ENCODE data around the gene CADPS. TPM values are rescaled to one million over a fixed set of nuclear protein-coding genes. Genes with fewer than 3 reads are reported as not detected.

The CADPS gene
- total RNA-seq, 4 donors from 2014 or later, result 2.2 to 6.9 TPM; not detected in 2

DNA sequence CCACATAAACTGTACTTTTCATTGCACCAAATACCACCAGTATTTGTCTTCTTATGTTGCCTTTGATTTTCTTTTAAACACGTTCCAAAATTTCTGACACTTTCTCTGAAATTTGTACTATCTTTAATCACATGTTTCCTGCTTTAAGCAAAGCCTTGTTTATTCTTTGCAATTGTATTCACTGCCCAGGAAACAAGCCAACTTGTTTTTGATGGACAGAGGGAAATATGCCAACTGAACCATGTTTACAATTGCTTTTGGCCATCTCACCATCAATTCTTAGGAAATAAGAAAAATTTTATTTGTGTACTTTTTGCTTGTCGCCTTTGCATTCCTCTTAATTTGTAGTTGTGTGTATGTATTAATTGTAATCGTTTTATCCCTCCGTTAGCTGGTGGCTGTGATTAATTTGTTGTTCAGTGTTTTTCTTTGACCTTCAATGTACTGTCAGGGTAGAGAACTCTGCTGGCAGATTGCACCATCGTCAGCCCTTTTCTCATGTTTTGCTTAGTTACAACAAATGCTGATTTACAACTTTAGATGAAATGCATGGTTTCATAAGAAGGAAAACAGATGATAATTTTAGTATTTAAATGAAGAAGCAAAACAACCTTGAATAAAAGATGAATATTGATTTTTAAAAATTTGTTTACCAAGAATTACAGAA, 482.5 kb downstream of the CADPS start:
- intact Hi-C loops (cut with DNase I; ENCODE audit: low total_unique reads), result no loop called here
- 55 to 56% methylated on average over 5 of the region's 5 CpGs for WGBS, 2 donors

DNA sequence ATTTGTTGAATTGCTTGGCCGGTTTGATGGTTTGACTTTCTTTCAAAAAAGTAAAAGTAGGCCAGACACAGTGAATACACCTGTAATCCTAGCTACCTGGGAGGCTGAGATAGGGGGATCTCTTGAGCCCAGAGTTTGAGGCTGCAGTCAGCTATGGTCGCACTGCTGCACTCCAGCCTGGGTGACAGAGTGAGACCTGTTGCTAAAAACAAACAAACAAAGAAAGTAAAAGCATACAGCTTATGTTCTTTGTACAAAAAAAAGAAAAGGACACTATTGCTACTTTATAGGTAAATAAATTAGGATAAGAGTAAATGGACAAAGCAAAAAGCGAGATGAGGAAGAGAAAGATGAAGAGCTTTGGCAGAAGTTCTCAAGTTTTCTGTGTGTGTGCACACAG, 488.0 kb downstream of the CADPS start:
- intact Hi-C loops (cut with DNase I; ENCODE audit: low total_unique reads), result no loop called here

More for the DNA sequence above, 482.5 kb downstream of the CADPS start:
- no peak for TF ChIP-seq POLR2A (IDR thresholded peaks at IDR 0.05)
- TF ChIP-seq, protein P1, sequence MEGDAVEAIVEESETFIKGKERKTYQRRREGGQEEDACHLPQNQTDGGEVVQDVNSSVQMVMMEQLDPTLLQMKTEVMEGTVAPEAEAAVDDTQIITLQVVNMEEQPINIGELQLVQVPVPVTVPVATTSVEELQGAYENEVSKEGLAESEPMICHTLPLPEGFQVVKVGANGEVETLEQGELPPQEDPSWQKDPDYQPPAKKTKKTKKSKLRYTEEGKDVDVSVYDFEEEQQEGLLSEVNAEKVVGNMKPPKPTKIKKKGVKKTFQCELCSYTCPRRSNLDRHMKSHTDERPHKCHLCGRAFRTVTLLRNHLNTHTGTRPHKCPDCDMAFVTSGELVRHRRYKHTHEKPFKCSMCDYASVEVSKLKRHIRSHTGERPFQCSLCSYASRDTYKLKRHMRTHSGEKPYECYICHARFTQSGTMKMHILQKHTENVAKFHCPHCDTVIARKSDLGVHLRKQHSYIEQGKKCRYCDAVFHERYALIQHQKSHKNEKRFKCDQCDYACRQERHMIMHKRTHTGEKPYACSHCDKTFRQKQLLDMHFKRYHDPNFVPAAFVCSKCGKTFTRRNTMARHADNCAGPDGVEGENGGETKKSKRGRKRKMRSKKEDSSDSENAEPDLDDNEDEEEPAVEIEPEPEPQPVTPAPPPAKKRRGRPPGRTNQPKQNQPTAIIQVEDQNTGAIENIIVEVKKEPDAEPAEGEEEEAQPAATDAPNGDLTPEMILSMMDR (IDR thresholded peaks at IDR 0.05), result no peak
- H3K4me3 ChIP-seq (ENCODE audit: low read depth, poor library complexity, severe bottlenecking), result no peak overlapping the region
- DNase-seq (ENCODE audit: low spot score in 2 of 2), result no peak

DNA sequence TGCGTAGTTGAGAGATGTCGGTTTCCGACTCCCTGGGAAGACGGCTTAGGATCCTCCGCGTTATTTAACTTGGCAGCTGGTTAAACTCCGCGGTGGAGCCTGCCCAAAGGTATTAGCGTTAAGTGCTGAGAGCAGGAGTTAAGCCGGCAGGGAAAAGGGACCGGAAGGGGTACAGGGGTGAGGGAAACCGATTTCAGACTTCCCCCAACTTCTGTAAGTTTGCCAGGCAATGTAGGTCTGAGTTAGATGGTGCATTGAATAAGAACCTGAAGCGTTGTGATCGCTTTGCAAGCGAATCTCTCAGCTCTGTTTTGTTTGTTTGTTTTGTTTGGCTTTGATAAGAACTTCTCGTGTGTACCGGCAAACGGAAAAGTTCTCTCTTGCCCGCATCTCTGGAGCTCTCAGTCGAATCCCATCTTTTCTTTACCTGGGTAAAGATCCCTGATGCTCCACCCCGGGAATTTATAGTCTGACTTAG, 495.9 kb downstream of the CADPS start:
- H3K4me3 ChIP-seq (ENCODE audit: low read depth, poor library complexity, severe bottlenecking), result no peak overlapping the region
- intact Hi-C loops (cut with DNase I; ENCODE audit: low total_unique reads), result no loop called here
- WGBS, 2 donors, result 4 to 6% methylated on average over 21 of the region's 21 CpGs
- no peak for DNase-seq (ENCODE audit: low spot score in 2 of 2)
- TF ChIP-seq, protein P1 (IDR thresholded peaks at IDR 0.05), result no peak
- TF ChIP-seq POLR2A (IDR thresholded peaks at IDR 0.05), result no peak

More for the DNA sequence above, 488.0 kb downstream of the CADPS start:
- no peak overlapping the region for H3K4me3 ChIP-seq (ENCODE audit: low read depth, poor library complexity, severe bottlenecking)
- DNase-seq (ENCODE audit: low spot score in 2 of 2), result no peak
- TF ChIP-seq, protein P1 (IDR thresholded peaks at IDR 0.05), result no peak
- no peak for TF ChIP-seq POLR2A (IDR thresholded peaks at IDR 0.05)
- WGBS, 2 donors, result 89% methylated on average over 3 of the region's 3 CpGs

DNA sequence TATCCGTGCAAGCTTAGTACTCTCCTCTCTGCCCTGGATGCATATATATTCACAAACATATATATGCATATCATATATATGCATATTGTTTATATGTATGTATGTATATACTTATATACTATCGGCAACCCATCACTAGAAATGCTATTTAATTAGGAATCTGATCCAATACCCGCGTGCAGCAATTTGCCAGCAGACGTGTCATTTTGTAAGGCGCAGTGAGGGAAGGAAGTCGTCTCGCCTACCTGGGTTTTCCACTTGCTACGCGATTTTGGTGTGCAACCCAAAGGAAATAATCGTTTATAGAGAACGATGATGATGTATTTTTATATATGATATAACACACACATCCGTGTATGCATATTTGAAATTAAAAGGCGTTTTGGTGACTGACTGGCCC, 496.3 kb downstream of the CADPS start:
- WGBS, 2 donors, result 6 to 7% methylated on average over 14 of the region's 14 CpGs

DNA sequence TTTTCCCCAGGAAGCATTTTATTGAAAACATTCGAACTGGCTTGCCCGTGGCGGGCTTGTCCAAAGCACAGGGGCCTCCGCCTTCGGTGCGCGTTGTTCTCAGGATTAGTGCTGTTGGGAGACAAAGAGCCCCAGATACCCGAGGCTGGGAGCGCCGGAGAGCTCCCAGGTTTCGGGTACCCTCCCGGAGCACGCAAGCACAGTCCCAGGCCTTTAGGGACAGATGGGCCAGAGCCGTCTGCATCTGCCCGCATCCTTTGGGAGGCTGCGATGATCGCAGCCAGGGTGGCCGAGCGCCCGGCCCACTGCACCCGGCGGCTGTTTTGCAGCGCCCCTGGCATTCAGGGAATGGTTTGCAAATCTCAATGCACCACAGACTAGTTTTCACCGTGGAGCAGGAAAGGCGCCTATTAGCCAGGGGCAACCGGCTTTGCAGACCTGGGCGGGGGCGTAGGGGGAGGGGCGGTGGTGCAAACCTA, 496.9 kb downstream of the CADPS start:
- TF ChIP-seq, protein P1 (IDR thresholded peaks at IDR 0.05), result no peak
- TF ChIP-seq POLR2A (IDR thresholded peaks at IDR 0.05), result no peak
- intact Hi-C loops (cut with DNase I; ENCODE audit: low total_unique reads), result no loop called here
- DNase-seq (ENCODE audit: low spot score in 2 of 2), result no peak
- WGBS, 2 donors, result 2 to 3% methylated on average over 21 to 25 of the region's 29 CpGs
- no peak overlapping the region for H3K4me3 ChIP-seq (ENCODE audit: low read depth, poor library complexity, severe bottlenecking)

More for the DNA sequence above, 496.3 kb downstream of the CADPS start:
- TF ChIP-seq, protein P1 (IDR thresholded peaks at IDR 0.05), result no peak
- no peak for TF ChIP-seq POLR2A (IDR thresholded peaks at IDR 0.05)
- DNase-seq (ENCODE audit: low spot score in 2 of 2), result no peak
- H3K4me3 ChIP-seq (ENCODE audit: low read depth, poor library complexity, severe bottlenecking), result no peak overlapping the region
- intact Hi-C loops (cut with DNase I; ENCODE audit: low total_unique reads), result no loop called here
